ENCODE measurements around the gene TLCD5.

Gene TLCD5

GRCh38 chr11:120378474-120378873, 53.4 kb downstream of the TLCD5 start:
- TF ChIP-seq TEAD4 (IDR thresholded peaks at IDR 0.05) (no peak), FOXM1 (IDR thresholded peaks at IDR 0.05; ENCODE audit: borderline replicate concordance, low read depth) (no peak), MAX (IDR thresholded peaks at IDR 0.05) (no peak), EP300 (IDR thresholded peaks at IDR 0.05; ENCODE audit: borderline replicate concordance) (no peak)
- TF ChIP-seq, protein P1, sequence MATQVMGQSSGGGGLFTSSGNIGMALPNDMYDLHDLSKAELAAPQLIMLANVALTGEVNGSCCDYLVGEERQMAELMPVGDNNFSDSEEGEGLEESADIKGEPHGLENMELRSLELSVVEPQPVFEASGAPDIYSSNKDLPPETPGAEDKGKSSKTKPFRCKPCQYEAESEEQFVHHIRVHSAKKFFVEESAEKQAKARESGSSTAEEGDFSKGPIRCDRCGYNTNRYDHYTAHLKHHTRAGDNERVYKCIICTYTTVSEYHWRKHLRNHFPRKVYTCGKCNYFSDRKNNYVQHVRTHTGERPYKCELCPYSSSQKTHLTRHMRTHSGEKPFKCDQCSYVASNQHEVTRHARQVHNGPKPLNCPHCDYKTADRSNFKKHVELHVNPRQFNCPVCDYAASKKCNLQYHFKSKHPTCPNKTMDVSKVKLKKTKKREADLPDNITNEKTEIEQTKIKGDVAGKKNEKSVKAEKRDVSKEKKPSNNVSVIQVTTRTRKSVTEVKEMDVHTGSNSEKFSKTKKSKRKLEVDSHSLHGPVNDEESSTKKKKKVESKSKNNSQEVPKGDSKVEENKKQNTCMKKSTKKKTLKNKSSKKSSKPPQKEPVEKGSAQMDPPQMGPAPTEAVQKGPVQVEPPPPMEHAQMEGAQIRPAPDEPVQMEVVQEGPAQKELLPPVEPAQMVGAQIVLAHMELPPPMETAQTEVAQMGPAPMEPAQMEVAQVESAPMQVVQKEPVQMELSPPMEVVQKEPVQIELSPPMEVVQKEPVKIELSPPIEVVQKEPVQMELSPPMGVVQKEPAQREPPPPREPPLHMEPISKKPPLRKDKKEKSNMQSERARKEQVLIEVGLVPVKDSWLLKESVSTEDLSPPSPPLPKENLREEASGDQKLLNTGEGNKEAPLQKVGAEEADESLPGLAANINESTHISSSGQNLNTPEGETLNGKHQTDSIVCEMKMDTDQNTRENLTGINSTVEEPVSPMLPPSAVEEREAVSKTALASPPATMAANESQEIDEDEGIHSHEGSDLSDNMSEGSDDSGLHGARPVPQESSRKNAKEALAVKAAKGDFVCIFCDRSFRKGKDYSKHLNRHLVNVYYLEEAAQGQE (IDR thresholded peaks at IDR 0.05; ENCODE audit: low read depth), result no peak

DNA sequence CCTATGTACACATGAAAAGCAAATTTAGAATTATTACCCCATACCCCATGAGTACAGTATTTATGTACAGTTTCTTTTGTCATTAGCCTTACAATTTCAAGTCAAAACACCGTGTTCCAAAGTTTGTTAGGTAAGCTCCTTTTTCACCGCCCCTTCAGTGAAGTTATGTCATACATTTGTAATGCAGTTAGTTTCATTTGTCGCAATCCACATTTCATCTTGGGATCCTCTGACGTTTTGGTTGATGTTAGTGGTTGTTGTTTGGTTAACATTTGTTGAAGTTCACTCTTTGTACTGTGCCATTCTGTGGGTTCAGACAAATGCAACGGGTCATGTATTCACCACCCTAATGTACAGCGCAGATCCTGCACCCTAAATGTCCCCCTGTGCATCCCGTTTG, 56.3 kb downstream of the TLCD5 start:
- TF ChIP-seq TCF12 (IDR thresholded peaks at IDR 0.05; ENCODE audit: low read depth), result no peak
- TF ChIP-seq TAF1 (IDR thresholded peaks at IDR 0.05; ENCODE audit: low read depth), result no peak
- TF ChIP-seq YY1 (IDR thresholded peaks at IDR 0.05; ENCODE audit: low read depth), result no peak
- no peak for TF ChIP-seq EGR1 (IDR thresholded peaks at IDR 0.05)
- no peak for TF ChIP-seq FOXM1 (IDR thresholded peaks at IDR 0.05; ENCODE audit: borderline replicate concordance, low read depth)
- TF ChIP-seq, protein P1 (IDR thresholded peaks at IDR 0.05; ENCODE audit: low read depth), result no peak

All from Ishikawa (cell line).